ENCODE measurements around the gene INSIG1.

DNA sequence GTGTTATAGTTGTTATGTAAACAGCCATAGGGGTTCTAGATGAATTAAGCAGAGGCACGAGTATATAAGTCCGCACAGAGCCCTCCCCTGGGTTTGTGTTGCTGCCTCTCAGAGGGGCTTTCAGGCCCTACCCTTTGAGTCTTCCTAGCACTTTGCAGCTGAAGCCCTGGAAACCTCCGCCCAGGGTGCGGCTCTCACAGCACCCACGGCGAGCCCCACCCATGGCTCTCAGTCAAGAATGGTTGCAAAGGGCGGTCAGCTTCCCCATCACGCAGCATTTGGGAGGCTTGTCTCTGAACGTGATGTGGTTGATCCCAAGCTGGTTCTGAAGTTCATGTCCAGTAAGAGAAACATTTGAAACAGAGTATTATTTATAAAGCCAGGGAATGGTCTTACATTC, 18.8 kb upstream of the INSIG1 start:
- no peak for TF ChIP-seq EZH2 (IDR thresholded peaks at IDR 0.05; ENCODE audit: insufficient read depth, low read length)
- TF ChIP-seq, protein P1, sequence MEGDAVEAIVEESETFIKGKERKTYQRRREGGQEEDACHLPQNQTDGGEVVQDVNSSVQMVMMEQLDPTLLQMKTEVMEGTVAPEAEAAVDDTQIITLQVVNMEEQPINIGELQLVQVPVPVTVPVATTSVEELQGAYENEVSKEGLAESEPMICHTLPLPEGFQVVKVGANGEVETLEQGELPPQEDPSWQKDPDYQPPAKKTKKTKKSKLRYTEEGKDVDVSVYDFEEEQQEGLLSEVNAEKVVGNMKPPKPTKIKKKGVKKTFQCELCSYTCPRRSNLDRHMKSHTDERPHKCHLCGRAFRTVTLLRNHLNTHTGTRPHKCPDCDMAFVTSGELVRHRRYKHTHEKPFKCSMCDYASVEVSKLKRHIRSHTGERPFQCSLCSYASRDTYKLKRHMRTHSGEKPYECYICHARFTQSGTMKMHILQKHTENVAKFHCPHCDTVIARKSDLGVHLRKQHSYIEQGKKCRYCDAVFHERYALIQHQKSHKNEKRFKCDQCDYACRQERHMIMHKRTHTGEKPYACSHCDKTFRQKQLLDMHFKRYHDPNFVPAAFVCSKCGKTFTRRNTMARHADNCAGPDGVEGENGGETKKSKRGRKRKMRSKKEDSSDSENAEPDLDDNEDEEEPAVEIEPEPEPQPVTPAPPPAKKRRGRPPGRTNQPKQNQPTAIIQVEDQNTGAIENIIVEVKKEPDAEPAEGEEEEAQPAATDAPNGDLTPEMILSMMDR (IDR thresholded peaks at IDR 0.05; ENCODE audit: insufficient read depth, low read depth, low read length) = no peak

Data from astrocyte (in vitro differentiated cells and primary cell).